Smooth muscle cell (in vitro differentiated cells): ENCODE results near the gene IFI44. TPM values are rescaled to one million over a fixed set of nuclear protein-coding genes. Genes with fewer than 3 reads are reported as not detected.
A peak's percentile ranks its signal among the peaks of the same experiment; 100 is the strongest.

Experiments
- DNase-seq: peaks from one replicate; lab custom pipeline; 2025; ENCODE audit not compliant: unreplicated experiment; lab: John Stamatoyannopoulos, UW
- H2AFZ ChIP-seq: fragments of 200-600 bp; sonication (generic); 2 replicates; pipeline ENCODE4 v1.6.0; 2016; ENCODE audit warnings: antibody characterized with exemption, low read depth, mild to moderate bottlenecking
- H3F3A ChIP-seq: fragments of 200-600 bp; sonication (generic); 2 replicates; pipeline ENCODE4 v1.6.0; 2017; ENCODE audit warnings: antibody characterized with exemption, low read depth
- H3K27ac ChIP-seq: fragments of 200-600 bp; sonication (generic); 2 replicates; pipeline ENCODE4 v1.5.1; 2016; ENCODE audit warnings: low read depth, mild to moderate bottlenecking
- H3K27me3 ChIP-seq: fragments of 200-600 bp; sonication (generic); 2 replicates; pipeline ENCODE4 v1.6.1; 2016; ENCODE audit warnings: low read depth, mild to moderate bottlenecking
- H3K36me3 ChIP-seq: fragments of 200-600 bp; sonication (generic); 2 replicates; pipeline ENCODE4 v1.5.1; 2016; ENCODE audit warnings: low read depth
- H3K4me1 ChIP-seq: fragments of 200-600 bp; sonication (generic); 2 replicates; pipeline ENCODE4 v1.5.1; 2016; ENCODE audit warnings: low read depth
- H3K4me2 ChIP-seq: fragments of 200-600 bp; sonication (generic); 2 replicates; pipeline ENCODE4 v1.6.0; 2016; ENCODE audit warnings: mild to moderate bottlenecking
- H3K4me3 ChIP-seq: fragments of 200-600 bp; sonication (generic); 2 replicates; pipeline ENCODE4 v1.5.1; 2016; ENCODE audit warnings: mild to moderate bottlenecking
- H3K79me2 ChIP-seq: fragments of 200-600 bp; sonication (generic); 2 replicates; pipeline ENCODE4 v1.6.0; 2016; ENCODE audit warnings: low read depth, mild to moderate bottlenecking
- H3K9ac ChIP-seq: fragments of 200-600 bp; sonication (generic); 2 replicates; pipeline ENCODE4 v1.6.0; 2016; ENCODE audit warnings: low read depth
- H3K9me3 ChIP-seq: fragments of 200-600 bp; sonication (generic); replicated peaks from 2 replicates; pipeline ENCODE4 v1.5.1; 2016; ENCODE audit warnings: low read depth
- H4K20me1 ChIP-seq: fragments of 200-600 bp; sonication (generic); 2 replicates; pipeline ENCODE4 v1.6.0; 2016; ENCODE audit warnings: low read depth
- WGBS: methylation state at CpG from one replicate; pipeline ENCODE4 v1.1.7; 2016; ENCODE audit warnings: low lambda C conversion rate; 5-methylcytosine and 5-hydroxymethylcytosine counted together
- polyA plus RNA-seq: library from polyadenylated mRNA; unstranded; fragments of >200 nt; fragmentation: Nextera tagmentation; extraction: Ambion mirVana; gene quantifications from 2 replicates; pipeline ENCODE4 v1.2.1, GENCODE V29; 2016
- total RNA-seq: library from RNA; depleted of rRNA; stranded (reverse); fragments of >200 nt; gene quantifications from 2 replicates; pipeline ENCODE4 v1.2.3, GENCODE V29; 2014
- TF ChIP-seq, protein P1 (sequence below): fragments of 200-600 bp; sonication (generic); IDR thresholded peaks from 2 replicates; pipeline ENCODE4 v1.5.1; 2017; ENCODE audit warnings: borderline replicate concordance, mild to moderate bottlenecking, antibody characterized with exemption; ENCODE audit not compliant: insufficient read depth, poor library complexity, severe bottlenecking

The IFI44 gene
- total and polyA plus RNA-seq, 2 experiments from 2014 or later, result 0.71 TPM; not detected in 1

- TF ChIP-seq, protein P1, sequence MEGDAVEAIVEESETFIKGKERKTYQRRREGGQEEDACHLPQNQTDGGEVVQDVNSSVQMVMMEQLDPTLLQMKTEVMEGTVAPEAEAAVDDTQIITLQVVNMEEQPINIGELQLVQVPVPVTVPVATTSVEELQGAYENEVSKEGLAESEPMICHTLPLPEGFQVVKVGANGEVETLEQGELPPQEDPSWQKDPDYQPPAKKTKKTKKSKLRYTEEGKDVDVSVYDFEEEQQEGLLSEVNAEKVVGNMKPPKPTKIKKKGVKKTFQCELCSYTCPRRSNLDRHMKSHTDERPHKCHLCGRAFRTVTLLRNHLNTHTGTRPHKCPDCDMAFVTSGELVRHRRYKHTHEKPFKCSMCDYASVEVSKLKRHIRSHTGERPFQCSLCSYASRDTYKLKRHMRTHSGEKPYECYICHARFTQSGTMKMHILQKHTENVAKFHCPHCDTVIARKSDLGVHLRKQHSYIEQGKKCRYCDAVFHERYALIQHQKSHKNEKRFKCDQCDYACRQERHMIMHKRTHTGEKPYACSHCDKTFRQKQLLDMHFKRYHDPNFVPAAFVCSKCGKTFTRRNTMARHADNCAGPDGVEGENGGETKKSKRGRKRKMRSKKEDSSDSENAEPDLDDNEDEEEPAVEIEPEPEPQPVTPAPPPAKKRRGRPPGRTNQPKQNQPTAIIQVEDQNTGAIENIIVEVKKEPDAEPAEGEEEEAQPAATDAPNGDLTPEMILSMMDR, result no peak
- Histone ChIP-seq H2AFZ (peak overlapping the region; percentile 58), H3K79me2 (no peaks in the 10 kb centered on the region), H3F3A (no peaks in the 10 kb centered on the region), H3K9ac (no peak overlapping the region), H3K9me3 (no peaks in the 10 kb centered on the region), H3K4me2 (no peak overlapping the region), H4K20me1 (no peaks in the 10 kb centered on the region), H3K27ac (no peak overlapping the region), H3K4me1 (no peaks in the 10 kb centered on the region), H3K27me3 (no peaks in the 10 kb centered on the region), H3K36me3 (no peaks in the 10 kb centered on the region), H3K4me3 (no peak overlapping the region)
- no peak for DNase-seq
These were observed 28.7 kb downstream of the IFI44 start for GRCh38 chr1:78678324-78678723.

DNA sequence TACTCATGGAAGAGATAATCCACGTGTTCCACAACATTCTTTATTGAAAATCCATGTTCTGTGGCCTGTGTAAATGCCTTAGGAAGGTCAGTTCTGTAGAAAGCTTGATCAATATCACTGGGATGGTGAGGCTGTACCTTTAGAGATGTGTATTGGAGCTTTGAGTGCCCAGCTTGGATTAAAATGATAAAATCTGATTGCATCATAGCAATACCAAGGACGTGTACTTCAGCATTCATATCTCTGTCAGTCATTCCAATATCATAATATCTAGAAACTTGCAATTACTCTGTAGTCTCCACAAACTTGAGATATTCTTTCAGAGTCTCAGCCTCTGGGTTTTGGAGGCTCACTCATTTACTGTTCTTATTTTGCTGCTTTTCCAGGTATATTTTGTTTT, 31.6 kb downstream of the IFI44 start:
- H3K4me2 ChIP-seq, result no peak overlapping the region
- no peak overlapping the region for H3K4me3 ChIP-seq
- no peaks in the 10 kb centered on the region for H4K20me1 ChIP-seq
- no peaks in the 10 kb centered on the region for H3K27me3 ChIP-seq
- no peak overlapping the region for H3K27ac ChIP-seq
- 73% methylated on average over 2 of the region's 2 CpGs for WGBS
- H3K9me3 ChIP-seq, result no peaks in the 10 kb centered on the region
- no peak overlapping the region for H2AFZ ChIP-seq
- TF ChIP-seq, protein P1, result no peak
- H3K79me2 ChIP-seq, result no peaks in the 10 kb centered on the region
- no peak overlapping the region for H3K9ac ChIP-seq
- H3K4me1 ChIP-seq, result no peaks in the 10 kb centered on the region
- DNase-seq, result no peak
- no peaks in the 10 kb centered on the region for H3F3A ChIP-seq
- H3K36me3 ChIP-seq, result no peaks in the 10 kb centered on the region

GRCh38 chr1:78682496-78682895, 32.9 kb downstream of the IFI44 start:
- DNase-seq, result no peak
- Histone ChIP-seq H3K27me3 (no peaks in the 10 kb centered on the region), H3F3A (no peaks in the 10 kb centered on the region), H4K20me1 (no peaks in the 10 kb centered on the region), H3K4me1 (no peaks in the 10 kb centered on the region), H3K36me3 (no peaks in the 10 kb centered on the region), H3K4me3 (no peak overlapping the region), H3K4me2 (no peak overlapping the region), H3K9ac (no peak overlapping the region), H3K27ac (no peak overlapping the region), H2AFZ (no peak overlapping the region), H3K9me3 (no peaks in the 10 kb centered on the region), H3K79me2 (no peaks in the 10 kb centered on the region)
- WGBS, result 56% methylated on average over 3 of the region's 3 CpGs
- TF ChIP-seq, protein P1, result no peak

DNA sequence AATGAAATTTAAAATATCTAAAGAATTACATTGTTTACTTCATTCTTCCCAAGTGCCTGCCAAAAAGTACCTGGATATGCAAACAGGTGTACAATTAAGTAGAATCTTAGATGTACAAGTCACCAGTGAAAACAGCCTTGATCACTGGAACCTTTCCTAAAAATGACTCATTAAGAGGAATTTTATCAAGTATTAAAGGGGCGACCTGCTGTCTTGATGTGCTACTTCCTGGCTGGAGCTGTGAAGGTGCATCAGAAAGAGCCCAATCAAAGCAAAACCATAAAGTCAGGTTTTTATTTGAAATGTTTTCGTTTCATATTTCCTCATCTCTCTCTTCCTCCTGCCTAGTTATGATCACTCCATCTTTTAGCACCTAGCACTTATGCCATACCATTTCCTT, 33.4 kb downstream of the IFI44 start:
- no peaks in the 10 kb centered on the region for H3K79me2 ChIP-seq
- no peak overlapping the region for H2AFZ ChIP-seq
- TF ChIP-seq, protein P1, result no peak
- H3K27me3 ChIP-seq, result no peaks in the 10 kb centered on the region
- H3F3A ChIP-seq, result no peaks in the 10 kb centered on the region
- no peak overlapping the region for H3K4me2 ChIP-seq
- H3K9me3 ChIP-seq, result no peaks in the 10 kb centered on the region
- H3K27ac ChIP-seq, result no peak overlapping the region
- H3K9ac ChIP-seq, result no peak overlapping the region
- no peak for DNase-seq
- no peaks in the 10 kb centered on the region for H3K4me1 ChIP-seq
- H3K36me3 ChIP-seq, result no peaks in the 10 kb centered on the region
- H3K4me3 ChIP-seq, result no peak overlapping the region
- WGBS, result 77% methylated on average over 2 of the region's 2 CpGs
- no peaks in the 10 kb centered on the region for H4K20me1 ChIP-seq
